Middle frontal gyrus (tissue), 1 donor: ENCODE results near the gene PTGR2.
"Not testable (repeated sequence)": the region's sequence is repeated elsewhere in the genome, so short reads cannot be mapped to it uniquely, and the experiment has no call there.

Experiments
- DNase-seq: peaks from one replicate; pipeline ENCODE4 v3.0.0-alpha.2; 2015; ENCODE audit warnings: low spot score; ENCODE audit errors: extremely low spot score

The PTGR2 gene

DNA sequence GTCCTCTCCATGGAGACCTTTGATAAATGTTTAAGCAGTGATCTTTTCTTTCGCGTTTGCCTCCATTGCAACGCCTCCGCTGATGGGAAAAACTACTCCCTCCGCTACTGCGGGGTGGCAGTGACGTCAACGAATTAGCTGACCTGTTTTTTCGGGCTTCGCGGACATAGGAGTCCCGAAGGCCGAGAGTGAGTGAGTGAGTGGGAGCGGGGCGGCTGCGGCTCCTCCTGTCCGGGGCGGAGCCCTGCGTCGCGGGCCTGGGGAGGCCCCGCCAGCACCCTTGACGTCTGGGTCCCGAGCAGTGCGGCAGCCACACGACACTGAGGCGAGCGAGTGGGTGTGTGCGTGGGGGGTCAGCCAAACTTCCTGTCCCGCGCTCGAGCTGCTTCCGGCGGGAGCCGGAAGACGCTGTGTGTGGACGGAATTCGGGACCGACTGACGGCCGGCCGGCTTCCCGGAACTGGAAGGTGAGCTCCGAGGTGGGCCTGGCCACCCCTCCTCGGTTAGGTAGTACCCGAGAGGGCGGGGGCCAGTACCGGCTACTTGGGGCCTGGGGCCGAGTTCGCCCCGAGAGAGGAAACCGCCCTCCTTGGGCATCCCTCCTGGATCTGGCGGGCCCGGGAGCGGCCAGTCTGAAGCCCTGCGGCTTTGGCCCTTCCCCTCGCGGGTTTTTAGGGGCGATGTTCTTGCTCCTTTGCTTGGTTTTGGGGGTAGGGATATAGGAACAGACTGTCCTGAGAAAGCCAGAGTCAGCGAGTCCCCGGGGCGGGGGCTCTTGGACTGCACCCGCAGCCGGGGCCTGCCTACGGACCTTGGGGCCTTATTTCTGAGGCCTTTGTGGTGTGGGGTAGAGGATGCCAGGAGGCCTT, 35.1 kb downstream of the PTGR2 start, which contains the start of gene ZNF410:
Gene ZNF410, plus strand, starts transcription at position 411 of the 869 bp plus-strand sequence. CDS start 5,317 bp downstream, outside the sequence.
- DNase-seq, result peak; percentile 88

DNA sequence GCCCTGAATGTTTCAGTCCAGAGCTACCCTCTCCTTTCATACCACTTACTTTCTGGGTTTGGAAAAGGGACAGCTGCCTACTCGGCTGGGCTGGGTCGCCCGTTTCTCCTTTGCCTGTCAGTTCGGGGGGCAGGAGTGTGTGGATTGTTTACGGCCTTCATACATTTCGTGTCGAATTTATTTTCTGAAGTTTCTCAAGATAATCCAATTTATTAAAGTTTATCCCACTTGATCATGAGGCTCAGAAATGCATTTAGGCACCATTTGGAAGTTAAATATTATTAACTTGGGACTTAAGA, 35.6 kb downstream of the PTGR2 start:
- no peak for DNase-seq

DNA sequence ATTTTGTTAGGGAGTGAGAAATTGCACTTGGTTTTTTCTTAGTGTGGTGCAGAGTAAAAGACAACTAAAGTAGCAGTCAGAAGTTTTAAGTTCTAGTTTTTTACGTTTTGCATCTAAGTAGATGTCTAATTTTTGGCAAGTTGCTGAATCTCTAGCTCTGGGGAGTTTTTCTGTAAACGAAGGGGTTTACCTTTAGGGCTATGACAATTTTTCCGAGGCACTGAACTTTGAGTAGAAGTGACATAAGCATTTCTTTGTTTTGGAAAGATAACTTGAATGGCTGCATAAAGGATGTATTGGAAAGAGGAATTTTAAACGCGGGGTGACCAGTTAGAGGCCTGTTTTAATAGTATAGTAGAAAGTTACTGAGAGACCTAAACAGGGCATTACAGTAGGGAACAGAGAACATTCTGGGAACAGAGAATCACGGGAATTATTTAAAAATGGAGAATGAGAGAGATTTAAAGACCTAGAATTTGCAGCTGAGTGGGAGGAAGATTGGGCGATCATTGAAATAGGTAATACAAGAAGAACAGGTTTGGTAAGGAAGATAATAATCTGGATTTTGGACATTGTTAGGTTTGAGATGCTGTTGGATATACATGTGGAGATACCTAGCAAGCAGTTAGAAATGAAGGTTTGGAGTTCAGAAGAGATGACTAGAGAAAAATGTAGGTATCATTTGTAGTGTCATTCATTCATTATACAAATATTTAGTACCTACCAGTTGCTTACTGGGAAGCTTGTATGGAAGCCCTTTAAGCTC, 36.2 kb downstream of the PTGR2 start:
- no peak for DNase-seq

DNA sequence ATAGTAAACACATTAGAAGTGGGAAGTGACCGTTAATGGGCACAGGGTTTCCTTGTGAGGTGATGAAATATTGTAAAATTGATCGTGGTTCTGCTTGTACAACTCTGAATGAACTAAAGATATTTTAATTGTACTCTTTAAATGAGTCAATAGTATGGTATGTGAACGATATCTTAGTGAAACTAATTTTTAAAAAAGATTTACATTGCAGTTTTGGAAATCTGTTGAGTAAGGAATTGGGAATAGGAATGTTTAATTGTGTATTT, 36.8 kb downstream of the PTGR2 start:
- DNase-seq, result no peak

DNA sequence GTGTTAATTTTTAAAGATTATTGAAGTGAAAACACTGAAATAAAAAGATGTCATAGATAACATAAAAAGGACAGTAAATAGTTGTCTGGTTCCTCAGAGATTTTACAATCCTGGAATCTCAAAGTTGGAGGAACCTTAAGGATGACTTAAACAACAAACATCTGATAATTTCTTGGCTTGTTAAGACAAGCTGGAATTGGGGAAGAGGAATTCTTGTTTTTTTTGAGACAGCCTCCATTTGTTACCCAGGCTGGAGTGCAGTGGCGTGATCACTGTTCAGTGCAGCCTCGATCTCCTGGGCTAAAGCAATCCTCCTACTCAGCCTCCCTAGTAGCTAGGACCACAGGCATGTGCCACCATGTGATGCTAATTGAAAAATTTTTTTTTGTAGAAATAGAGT, 37.3 kb downstream of the PTGR2 start:
- no peak for DNase-seq

DNA sequence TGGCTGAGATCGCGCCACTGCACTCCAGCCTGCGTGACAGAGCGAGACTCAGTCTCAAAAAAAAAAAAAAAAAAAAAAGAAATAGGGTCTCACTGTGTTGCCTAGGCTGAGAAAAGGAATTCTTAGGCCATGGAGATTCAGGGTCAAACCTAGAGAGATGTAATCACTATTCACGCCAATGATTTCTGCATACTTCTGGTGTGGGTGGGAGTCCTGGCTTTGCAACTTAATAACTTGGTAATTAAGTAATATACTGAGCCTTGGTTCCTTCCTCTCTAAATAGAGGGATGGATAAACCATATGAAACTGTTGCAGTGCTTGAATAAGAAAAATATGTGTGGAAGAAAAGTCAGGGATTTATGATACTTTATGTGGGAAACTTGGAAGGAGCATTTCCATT, 37.7 kb downstream of the PTGR2 start:
- no peak for DNase-seq

DNA sequence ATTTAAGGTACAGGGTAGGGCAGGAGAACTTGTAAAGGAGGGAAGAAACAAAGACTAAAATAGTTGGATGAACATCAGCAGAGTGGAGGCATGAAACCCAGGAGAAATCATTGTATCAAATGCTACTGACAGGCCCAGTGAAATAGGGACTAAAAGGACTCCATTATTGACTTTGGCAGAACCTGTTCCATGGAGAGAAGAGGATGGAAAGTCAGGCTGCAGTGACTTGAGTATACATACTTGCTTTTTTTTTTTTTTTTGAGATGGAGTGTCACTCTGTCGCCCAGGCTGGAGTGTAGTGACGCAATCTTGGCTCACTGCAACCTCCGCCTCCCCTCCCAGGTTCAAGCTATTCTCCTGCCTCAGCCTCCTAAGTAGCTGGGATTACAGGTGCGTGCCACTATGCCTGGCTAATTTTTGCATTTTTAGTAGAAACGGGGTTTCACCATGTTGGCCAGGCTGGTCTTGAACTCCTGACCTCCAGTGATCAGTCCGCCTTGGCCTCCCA, 42.6 kb downstream of the PTGR2 start:
- DNase-seq, result not testable (repeated sequence)

DNA sequence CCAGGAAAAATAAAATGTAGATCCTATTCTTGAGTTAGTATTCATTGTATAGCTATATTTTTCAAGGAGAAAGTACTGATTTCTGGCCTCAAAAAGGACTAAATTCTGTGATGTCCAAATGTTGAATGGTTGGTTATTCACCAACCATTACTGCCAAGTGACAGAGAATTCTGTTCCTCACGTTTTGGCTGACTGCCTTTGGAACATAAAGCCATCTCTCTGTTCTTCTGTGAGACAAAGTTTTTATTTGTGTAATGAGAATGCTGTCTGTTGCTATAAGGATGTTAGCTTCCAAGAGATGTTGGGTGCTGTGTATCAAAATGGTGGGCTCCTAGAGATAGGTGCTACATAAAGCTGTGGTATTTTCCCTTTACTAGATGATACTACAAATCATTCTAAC, 44.3 kb downstream of the PTGR2 start:
- DNase-seq, result no peak

DNA sequence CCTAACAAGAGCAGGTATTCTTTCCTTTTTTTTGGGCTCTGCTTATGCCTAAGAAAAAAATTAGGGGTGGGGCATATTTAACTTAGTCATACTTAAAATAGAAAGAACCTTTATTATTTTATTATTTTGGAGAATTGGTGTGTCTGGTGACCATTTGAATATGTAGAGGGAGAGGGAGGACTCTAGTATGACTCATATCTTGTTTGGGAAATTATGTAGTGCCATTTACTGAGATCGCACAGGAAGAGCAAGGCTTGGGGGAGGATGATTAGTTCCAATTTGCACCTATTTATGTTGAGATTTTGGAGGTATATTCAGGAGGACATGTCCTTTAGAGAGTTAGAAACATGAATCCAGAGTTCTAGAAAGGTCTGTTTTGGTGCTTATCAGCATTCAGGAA, 44.9 kb downstream of the PTGR2 start:
- no peak for DNase-seq

DNA sequence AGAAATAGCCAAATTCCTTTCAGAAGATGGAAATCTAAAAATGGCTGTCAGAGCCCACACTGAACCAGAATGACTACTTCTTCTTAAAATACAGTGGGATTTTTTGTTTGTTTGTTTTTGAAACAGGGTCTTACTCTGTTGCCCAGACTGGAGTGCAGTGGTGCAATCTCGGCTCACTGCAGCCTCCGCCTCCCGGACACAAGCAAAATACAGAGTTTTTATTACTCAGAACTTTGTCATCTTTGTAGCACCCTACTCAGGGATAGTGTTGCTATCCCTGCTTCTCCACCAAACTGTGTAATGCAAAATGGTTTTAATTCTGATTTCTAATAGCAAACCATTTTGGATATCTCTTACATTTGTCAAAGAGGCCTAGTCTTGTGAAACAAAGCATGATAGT, 51.4 kb downstream of the PTGR2 start:
- DNase-seq, result no peak

DNA sequence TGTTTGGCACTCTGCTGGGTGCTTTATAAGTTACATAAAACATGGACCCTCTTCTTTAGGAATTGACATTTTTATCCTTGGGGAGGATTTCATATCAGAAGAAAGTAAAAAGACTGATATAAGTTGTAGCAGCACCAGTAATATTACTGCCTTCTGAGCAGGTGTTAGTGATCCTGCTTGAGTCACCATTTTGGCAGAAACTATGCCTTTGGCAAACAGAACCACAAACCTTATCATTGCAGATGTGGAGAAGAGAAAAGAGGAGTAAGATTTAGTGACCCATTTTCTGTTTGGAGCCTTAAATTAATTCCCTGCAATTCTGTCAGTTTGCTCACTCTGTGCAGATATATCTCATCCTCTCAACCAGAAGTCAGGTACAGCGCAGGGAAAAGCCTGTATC, 58.0 kb downstream of the PTGR2 start:
- DNase-seq, result no peak

DNA sequence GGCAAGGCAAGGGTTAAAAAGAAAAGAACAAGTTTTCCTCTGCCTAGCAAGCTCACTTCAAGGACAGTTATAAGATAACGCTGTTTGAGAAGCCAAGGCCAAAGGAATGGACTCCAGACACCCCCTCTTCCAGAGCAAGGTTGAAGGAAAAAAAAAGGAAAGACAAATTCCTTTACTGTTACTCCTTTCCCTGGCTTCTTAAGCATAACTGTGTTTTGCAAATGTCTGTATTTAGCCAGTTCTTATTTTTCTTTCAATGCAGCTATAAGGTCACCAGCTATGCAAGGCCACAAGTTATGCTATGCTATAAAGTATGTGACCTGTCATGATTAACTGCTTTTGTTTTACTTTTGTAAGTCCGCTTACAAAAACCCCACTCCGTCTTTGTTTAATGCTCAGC, 61.6 kb downstream of the PTGR2 start:
- no peak for DNase-seq

DNA sequence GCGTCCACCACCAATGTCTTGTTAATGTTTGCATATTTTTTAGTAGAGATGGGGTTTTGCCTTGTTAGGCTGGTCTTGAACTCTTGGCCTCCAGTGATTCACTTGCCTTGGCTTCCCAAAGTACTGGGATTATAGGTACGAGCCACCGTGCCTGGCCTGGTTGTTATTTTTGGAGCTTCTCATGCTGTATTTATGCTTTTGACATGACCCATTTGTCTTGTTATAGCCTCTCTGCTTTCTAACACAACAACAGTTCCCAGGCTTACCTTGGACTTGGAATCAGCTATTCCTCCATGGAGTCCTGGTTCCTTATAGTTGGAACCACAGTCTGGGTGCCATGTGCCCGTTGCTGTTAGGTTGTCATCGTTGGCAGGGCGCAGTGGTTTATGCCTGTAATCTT, 64.7 kb downstream of the PTGR2 start:
- DNase-seq, result no peak

DNA sequence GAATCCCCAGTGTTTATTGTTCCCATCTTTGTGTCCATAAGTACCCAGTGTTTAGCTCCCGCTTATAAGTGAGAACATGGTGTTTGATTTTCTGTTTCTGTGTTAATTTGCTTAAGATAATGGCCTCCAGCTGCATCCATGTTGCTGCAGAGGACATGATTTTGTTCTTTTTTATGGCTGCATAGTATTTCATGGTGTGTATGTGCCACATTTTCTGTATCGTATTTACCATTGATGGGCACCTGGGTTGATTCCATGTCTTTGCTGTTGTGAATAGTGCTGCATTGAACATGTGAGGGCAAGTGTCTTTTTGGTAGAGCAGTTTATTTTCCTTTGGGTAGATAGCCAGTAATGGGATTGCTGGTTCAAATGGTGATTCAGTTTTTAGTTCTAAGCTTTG, 67.8 kb downstream of the PTGR2 start:
- not testable (repeated sequence) for DNase-seq

DNA sequence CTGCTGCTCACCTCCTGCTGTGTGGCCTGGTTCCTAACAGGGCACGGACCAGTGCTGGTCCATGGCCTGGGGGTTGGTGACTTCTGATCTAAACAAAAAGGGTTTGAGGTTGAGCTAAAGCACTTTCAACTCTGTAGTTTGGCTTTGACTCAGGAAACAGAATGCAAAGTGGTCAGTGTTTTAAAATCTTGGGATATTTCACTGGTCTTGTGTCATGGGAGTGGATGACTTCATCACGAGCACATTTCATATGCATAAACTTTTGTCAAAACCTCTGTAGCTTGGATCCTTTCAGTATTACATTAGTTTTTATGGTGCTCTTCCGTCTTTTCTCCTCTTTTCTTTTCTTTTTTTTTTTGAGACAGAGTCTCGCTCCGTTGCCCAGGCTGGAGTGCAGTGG, 72.7 kb downstream of the PTGR2 start:
- no peak for DNase-seq
